K562 (cell line): Measurements from ENCODE around the gene AGPAT4. TPM values are rescaled to one million over a fixed set of nuclear protein-coding genes. Genes with fewer than 3 reads are reported as not detected.

ENCODE experiments used
- ARID1B ChIP-seq: fragments of 450-650 bp; IDR thresholded peaks from 2 replicates; pipeline ENCODE4 v1.6.1; 2016; ENCODE audit warnings: antibody characterized with exemption, mild to moderate bottlenecking, inconsistent platforms
- ATF3 ChIP-seq, 2 experiments: fragments of 450-650 bp in 1 of 2; sonication (generic) in 1 of 2; formaldehyde crosslinking in 1 of 2; IDR thresholded peaks in 1 of 2; conservative IDR thresholded peaks in 1 of 2; 2 replicates each; pipeline versions ENCODE4 v1.6.1 to v1.8.1; 2016 to 2023; ENCODE audit warnings: mild to moderate bottlenecking in 2 of 2, moderate library complexity in 2 of 2, inconsistent platforms in 1 of 2, missing genetic modification reagents in 1 of 2
- BCOR ChIP-seq: fragments of 450-650 bp; IDR thresholded peaks from 2 replicates; pipeline ENCODE4 v1.6.1; 2016
- CREB3 ChIP-seq: fragments of 450-650 bp; conservative IDR thresholded peaks from 2 replicates; pipeline ENCODE4 v1.6.1; 2016; ENCODE audit warnings: missing genetic modification characterization, low read depth, mild to moderate bottlenecking, missing compliant biosample characterization, moderate library complexity
- ERF ChIP-seq: fragments of 450-650 bp; formaldehyde crosslinking; IDR thresholded peaks from 2 replicates; pipeline ENCODE4 v1.4.0; 2020; ENCODE audit warnings: mild to moderate bottlenecking, mixed read lengths
- IRF1 ChIP-seq: sonication (generic); formaldehyde crosslinking; IDR thresholded peaks from 2 replicates; pipeline ENCODE4 v1.8.0; 2022; ENCODE audit warnings: missing genetic modification reagents, mild to moderate bottlenecking, borderline replicate concordance
- MBD1 ChIP-seq: fragments of 250-450 bp; sonication (Bioruptor Pico); IDR thresholded peaks from 2 replicates; pipeline ENCODE4 v1.8.0; 2022; ENCODE audit warnings: inconsistent platforms
- MECOM ChIP-seq: fragments of 250-450 bp; sonication (Bioruptor Pico); IDR thresholded peaks from 2 replicates; pipeline ENCODE4 v1.8.0; 2022; ENCODE audit warnings: inconsistent platforms
- MEF2D ChIP-seq: conservative IDR thresholded peaks from 2 replicates; pipeline ENCODE4 v1.6.1; 2016; ENCODE audit warnings: low read depth, missing genetic modification characterization, missing compliant biosample characterization
- NFIX ChIP-seq: fragments of 250-450 bp; sonication (Bioruptor Pico); IDR thresholded peaks from 2 replicates; pipeline ENCODE4 v1.4.0; 2020; ENCODE audit warnings: low read depth, mild to moderate bottlenecking, moderate library complexity
- PHTF2 ChIP-seq: fragments of 250-450 bp; sonication (Bioruptor Pico); IDR thresholded peaks from 2 replicates; pipeline ENCODE4 v1.5.0; 2021; ENCODE audit warnings: mild to moderate bottlenecking
- PRDM10 ChIP-seq: fragments of 450-650 bp; IDR thresholded peaks from 2 replicates; pipeline ENCODE4 v1.6.1; 2018; ENCODE audit not compliant: partially characterized antibody
- TCFL5 ChIP-seq: fragments of 250-450 bp; sonication (Bioruptor Pico); conservative IDR thresholded peaks from 2 replicates; pipeline ENCODE4 v1.6.1; 2021; ENCODE audit warnings: mild to moderate bottlenecking, moderate library complexity, matching md5 sums
- ZNF395 ChIP-seq: fragments of 200-800 bp; sonication (Bioruptor generic); IDR thresholded peaks from 2 replicates; pipeline ENCODE4 v1.6.1; 2017; ENCODE audit warnings: missing genetic modification characterization, missing compliant biosample characterization
- ZNF79 ChIP-seq: fragments of 250-450 bp; sonication (Bioruptor Pico); IDR thresholded peaks from 2 replicates; pipeline ENCODE4 v1.4.0; 2020; ENCODE audit warnings: low read depth, mild to moderate bottlenecking, moderate library complexity
- polyA plus RNA-seq, 8 experiments: library from polyadenylated mRNA; depleted of rRNA in 4 of 8; stranded (reverse) in 5 of 8; unstranded in 3 of 8; fragments of >200 nt; fragmentation: Nextera tagmentation in 2 of 8; fragmentation: Illumina TruSeq in 1 of 8; extraction: Ambion mirVana in 2 of 8; extraction: Trizol in 1 of 8; gene quantifications; 2 replicates each; pipeline versions ENCODE4 v1.2.1 to v1.2.3, GENCODE V29; 2011 to 2014; ENCODE audit warnings: inconsistent platforms in 1 of 8, missing spikeins in 1 of 8
- total RNA-seq, 7 experiments: library from RNA; depleted of rRNA in 6 of 7; stranded (reverse); fragments of >200 nt in 6 of 7; fragmentation: Illumina TruSeq in 2 of 7; extraction: Trizol in 2 of 7; gene quantifications; 2 replicates each; pipeline versions ENCODE4 v1.2.1 to v1.2.3, GENCODE V29; 2011 to 2021; ENCODE audit warnings: low replicate concordance in 1 of 7

AGPAT4 gene
- total and polyA plus RNA-seq, 9 of the 15 experiments (the other 6 are each of a cell fraction or from before 2014, with no cell fraction given), result 2.2 to 15.0 (median 5.7) TPM

- TF ChIP-seq ZNF395 (peak; percentile 80), PHTF2 (CRISPR knock-in tag) (peak; percentile 86; the same call in 1 of the 2 replicates), TCFL5 (CRISPR knock-in tag) (peak; percentile 90), BCOR (no peak), ERF (0 out of 2 replicates have a peak, but pooled peaks have one; percentile 48), MBD1 (peak; percentile 71; the same call in 1 of the 2 replicates), PRDM10 (no peak), CREB3 (tag) (peak; percentile 95), ARID1B (no peak), MEF2D (tag) (peak; percentile 88), ZNF79 (CRISPR knock-in tag) (peak; percentile 74), NFIX (peak; percentile 47; the same call in 1 of the 2 replicates), IRF1 (CRISPR knock-in tag) (no peak), ATF3 (IDR thresholded peaks at IDR 0.05) (no peak), ATF3 (CRISPR knock-in tag; conservative IDR thresholded peaks at IDR 0.05) (no peak), MECOM (peak; percentile 95)
These were observed 63.0 kb downstream of the AGPAT4 start (continued) for GRCh38 chr6:161210857-161211256.
